CD4-positive, alpha-beta T cell treated with Interleukin-10 for 1 hour (primary cell): ENCODE results near the gene HOXD12.

Source experiments
- DNase-seq: peaks from one replicate; pipeline ENCODE4 v3.0.0-alpha.2; 2020

Gene HOXD12, protein sequence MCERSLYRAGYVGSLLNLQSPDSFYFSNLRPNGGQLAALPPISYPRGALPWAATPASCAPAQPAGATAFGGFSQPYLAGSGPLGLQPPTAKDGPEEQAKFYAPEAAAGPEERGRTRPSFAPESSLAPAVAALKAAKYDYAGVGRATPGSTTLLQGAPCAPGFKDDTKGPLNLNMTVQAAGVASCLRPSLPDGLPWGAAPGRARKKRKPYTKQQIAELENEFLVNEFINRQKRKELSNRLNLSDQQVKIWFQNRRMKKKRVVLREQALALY

DNA sequence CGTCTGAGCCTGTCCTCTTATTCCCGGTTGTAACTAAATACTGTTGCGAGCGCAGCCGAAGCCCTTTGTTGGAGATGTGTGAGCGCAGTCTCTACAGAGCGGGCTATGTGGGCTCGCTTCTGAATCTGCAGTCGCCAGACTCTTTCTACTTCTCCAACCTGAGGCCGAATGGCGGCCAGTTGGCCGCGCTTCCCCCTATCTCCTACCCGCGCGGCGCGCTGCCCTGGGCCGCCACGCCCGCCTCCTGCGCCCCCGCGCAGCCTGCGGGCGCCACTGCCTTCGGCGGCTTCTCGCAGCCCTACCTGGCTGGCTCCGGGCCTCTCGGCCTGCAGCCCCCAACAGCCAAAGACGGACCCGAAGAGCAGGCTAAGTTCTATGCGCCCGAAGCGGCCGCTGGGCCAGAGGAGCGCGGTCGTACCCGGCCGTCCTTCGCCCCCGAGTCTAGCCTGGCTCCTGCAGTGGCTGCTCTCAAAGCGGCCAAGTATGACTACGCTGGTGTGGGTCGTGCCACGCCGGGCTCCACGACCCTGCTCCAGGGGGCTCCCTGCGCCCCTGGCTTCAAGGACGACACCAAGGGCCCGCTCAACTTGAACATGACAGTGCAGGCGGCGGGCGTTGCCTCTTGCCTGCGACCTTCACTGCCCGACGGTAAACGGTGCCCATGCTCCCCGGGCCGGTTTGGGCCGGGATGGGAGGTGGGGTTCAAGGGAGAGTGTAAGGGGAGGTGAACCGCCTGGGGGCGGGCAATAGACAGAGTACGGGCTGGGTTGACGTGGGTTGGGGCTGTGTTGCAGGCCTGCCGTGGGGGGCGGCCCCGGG is at the start of gene HOXD12:
HOXD12 (plus strand) TSS at position 68 of the 819 bp plus-strand sequence; CDS start at position 75, 7 bp downstream.
- DNase-seq: no peak

- DNase-seq: no peak
Observed at GRCh38 chr2:176056406-176056805, 43.2 kb upstream of the HOXD12 start.

GRCh38 chr2:176063958-176064357 is 35.6 kb upstream of the HOXD12 start:
- DNase-seq: no peak

DNA sequence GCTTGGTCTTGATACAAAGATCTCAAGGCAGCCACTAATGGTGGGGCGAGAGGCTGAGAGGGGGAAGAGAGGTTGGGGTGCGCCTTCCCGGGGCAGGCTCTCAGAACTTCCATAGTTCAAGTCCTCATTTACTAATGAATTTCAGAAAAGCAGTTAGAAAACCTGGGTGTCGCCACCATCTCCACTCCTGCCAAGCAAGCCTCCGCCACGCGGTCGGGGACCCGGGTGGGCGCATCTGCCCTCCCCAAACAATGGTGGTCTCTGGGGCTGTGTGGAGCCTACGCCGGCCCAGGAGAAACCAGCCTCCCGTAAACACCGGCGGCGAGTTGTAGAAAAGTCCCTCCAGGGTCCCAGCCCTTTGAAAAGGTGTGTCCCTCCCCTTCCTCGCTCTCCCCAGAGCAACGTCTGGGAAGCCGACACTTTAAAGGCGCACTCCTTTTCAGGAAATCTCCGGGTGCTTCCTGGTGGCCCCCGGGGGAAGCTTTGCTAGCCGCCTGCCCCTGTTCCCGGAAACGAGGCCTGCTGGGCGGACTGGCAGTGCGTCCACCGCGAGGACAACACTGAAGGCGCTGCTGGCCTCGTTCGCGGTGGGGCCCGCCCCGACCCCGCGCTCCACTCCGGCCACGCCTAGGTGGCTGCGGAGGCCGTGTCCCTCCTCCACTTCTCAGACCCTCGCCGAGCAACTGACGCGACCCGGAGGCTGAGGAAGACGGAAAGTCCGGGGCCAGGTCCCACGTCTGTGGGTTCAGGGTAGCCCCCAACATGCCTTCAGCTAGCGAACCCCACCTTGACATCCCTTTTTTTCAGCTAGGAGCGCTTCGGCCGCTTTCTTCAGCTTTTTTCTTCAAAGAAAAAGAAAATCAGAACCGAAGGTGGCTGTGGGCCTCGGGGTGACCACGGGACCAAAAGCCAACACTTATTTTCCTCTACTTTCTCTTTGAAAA is 32.7 kb upstream of the HOXD12 start:
- no peak for DNase-seq

DNA sequence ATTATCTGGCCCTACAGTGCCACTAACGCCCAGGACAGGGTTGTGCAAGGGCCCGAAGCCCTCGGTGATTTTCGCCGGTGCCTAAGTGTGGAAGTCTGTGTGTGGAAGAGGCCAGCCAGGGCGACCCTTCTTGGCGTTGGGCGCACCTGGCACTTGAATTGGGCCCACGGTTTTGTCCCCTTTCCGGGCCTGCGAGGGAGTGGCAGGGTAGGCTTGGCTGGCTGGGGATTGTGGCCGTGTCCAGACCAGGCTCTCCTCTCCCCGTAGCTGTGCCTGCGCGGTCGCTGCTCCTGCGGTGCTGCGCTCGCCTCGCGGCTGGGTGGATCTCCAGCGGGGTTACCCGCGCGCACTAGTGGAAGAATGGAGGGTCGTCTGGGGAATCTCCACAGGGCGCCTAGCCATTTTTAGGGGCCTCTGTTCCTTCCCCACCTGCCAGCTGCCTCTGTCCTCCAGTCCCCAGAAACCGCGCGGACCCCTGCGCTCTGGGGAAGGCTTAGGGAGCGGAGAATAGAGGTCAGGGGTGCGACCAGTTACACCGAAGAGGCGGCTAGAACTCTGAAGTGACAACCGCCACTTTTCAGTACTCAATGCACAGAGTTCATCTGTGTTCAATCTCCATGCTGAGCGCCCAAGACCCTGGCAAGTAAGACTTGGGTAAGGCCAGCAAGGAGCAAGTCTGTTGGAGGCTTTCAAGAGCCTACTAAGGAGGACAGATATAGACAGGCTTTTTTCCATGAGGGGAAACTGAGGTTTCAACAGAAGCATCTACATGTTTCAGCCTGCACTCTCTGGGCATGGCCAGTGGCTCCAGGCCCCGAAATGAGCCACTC is 31.8 kb upstream of the HOXD12 start:
- DNase-seq: no peak

- DNase-seq: no peak
Observed at GRCh38 chr2:176068419-176068832, 31.2 kb upstream of the HOXD12 start.

GRCh38 chr2:176071330-176072291 is 28.0 kb upstream of the HOXD12 start:
- DNase-seq: no peak

DNA sequence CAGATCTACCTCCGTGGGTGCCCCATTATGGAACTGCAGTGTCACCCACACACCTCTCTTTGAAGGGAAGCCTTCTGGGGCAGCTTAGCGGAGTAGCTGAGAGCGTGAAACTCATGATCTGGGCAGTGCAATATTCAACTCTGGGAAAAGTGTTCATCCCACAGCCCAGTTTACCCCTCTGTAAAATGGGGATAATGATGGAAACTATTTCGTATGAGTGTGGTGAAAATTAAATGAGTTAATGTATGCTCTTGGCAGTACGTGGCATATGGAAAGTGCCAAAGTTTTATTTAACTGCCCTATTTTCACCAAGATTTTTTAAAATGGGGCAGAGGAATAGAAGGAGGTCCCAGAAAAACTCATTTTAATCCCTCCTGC is 27.3 kb upstream of the HOXD12 start:
- DNase-seq: no peak

DNA sequence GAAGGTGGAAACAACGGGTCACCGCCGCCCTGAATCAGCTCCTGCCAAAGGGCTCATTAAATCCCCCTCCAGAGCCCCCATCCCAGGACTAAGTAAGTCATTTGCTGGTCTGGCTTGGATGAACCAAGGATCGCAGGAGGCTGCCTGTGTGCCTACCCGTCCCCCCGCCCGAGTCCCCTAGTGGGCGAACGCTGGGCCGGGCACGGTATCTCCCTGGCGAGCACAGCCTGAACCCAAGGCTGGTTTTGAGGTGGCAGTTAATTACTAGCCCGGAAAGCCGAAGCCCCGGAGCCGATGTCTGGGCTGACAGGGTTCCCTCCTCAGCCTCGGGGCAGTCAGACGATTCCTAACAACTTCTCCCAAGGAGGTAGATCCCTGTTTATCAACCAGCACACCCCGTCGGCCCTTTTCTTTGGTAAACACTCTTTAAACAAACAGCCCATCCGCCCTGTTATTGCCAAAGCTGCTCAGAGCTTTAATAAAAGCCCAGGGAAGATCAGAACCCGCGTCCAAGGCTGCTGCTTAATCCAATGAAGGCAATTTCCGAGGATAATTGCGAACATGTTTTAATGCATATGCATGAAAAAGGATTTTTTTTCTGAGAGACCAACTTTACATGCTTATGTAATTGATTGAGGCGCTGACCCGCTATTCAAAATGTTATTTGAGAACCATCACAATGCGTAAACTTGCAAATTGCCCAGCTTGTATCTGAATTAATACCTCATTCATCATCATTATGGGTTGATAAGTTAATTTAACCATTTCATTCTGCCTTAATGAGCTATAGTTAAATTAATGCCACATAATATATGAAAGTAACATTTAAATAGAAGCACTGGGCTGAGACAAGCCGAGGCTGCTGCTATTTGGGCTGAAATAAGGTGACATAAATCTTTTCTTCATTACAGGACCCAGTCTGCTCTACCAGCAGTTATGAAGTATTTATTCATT is 26.4 kb upstream of the HOXD12 start:
- DNase-seq: no peak

GRCh38 chr2:176074919-176075425 is 24.6 kb upstream of the HOXD12 start:
- DNase-seq: no peak

DNA sequence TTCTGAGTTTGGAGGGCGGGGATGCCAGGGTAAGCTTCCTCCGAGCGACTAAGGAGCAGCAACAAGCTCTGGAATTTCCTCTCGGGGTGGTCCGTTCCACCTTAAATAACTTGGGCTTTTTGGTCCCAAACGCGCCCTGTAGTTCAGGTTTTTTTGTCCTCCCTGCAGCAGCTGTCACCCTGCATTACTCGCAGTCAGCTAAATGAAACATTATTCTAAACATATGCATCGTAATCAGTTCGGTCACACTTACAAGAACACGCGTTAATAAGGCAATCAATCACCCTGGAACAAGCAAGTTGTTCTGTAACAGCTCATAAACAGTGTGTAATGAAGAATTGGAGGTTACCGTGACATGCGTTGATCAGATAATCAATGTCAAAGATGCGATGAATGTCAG is 24.1 kb upstream of the HOXD12 start:
- no peak for DNase-seq

DNA sequence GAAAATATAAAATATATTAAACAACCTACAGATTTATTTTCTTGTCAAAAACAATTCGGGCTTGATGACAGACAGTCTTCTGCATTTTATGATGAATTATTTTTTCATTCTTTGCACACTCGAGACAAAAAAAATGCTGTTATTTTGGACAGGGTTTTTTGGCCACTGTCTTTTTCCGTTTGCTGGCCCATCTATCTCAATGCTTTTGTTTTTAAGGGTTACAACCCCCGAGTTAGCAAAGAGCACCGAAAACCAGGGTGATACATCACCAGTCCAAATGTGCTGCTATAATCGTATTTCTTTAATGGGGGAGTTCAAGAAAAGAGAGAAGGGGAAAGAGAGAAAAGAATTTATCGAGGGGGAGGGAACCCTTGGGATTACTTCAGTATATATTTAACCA is 23.5 kb upstream of the HOXD12 start:
- DNase-seq: no peak

GRCh38 chr2:176076796-176077195 is 22.8 kb upstream of the HOXD12 start:
- DNase-seq: no peak

DNA sequence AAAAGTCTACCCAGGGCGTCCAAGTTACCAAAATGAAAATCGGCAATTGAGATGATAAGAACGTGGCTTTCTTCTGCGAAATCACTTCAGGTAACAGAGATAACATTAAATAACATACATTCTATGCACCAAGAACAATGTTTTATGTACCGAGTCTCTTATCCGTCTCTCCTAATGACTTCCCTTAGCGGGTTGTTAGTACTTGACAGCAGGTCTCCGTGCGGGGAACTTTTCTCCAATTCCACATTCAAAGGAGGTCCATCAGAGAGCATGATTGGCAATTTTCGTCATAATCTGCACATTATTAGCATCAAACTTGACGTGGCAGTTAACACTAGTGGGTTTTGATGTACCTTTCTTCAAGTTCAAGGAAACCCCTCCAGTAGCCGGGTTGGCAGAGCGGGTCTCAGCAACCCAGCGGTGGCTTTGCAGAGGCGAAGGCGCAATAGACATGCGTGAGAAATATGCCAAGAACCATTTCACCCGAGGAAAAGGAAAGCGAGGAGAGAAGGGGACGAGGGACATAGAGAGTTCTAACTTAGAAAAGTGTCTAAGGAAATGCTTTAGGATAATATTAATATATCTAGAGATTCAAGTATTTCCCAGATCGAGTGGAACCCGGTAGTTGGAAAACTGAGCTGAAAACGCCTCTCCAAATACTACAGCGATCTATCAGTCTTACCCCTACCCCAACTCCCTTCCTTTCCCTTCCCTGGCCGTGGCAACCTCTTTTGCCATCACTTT is 20.9 kb upstream of the HOXD12 start:
- no peak for DNase-seq

- no peak for DNase-seq
Observed at GRCh38 chr2:176079285-176079830, 20.2 kb upstream of the HOXD12 start.

DNA sequence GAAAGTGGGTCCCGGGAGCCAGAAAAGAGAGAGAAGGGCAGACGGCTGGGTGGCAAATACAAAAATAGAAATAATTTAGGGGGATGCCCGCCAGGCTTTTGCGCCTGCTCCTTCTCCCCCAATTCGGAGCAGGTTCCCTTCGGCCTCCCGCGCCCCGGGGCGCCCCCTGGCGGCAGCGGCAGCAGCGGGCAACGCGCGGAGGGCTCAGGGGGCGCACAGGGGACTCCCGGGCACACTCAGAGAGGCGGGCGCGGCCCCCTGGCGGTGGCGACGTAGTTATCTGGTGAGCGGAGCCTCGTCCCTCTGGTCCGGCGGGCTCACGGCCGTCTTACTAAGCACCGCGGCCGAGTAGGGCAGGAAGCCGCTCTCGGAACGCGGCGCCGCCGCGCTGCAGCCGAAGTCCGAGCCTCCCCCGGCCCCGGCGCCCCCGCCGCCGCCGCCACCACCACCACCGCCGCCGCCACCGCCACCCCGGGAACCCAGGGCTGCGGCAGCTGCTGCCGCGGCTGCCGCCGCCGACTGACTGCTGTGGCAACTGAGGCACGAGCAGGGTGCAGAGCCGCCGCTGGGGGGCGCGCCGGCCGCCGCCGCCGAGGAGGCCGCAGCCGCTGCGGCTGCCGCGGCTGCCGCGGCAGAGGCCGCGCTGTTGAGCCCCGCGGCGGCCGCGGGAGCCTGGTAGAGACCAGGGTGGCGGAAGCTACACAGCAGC is 19.6 kb upstream of the HOXD12 start:
- DNase-seq: no peak

DNA sequence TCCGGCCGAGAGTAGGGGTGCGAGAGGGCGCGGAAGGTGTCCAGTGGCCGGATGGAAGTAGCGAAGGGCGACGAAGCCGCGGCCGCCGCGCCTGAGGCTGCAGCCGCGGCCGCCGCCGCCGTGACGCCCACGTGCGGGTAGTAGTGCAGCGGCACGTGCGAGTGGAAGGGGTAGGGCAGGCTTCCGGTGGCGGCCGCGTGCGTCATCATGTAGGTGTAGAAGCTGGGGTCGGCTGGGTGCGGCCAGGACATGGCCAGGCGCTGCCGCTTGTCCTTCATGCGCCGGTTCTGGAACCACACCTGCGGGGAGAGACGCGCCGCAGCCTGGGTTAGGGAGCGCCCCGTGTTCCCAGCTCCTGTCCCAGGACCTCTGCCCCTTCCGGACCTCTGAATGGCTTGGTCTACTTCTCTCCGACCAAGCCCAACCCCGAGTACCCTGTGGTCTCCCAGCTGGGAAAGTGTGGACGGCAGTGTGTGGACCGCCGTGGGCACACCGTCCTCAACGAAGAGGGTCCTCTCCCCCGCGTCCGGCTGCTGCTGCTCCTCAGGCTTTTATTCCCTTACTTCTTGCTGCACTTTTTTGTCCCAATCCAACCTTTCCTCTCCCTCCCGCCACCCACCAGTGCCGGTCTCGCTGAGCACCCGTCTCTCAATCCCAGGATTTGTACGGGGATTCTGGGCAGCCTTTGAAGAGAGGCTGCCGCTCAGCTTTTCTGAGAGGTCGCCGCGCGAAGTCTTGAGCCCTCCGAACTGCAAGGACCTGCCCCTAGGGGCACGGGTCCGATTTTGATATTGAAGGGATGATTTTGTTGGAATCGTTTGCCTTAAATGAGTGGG is 18.8 kb upstream of the HOXD12 start:
- no peak for DNase-seq
